ENCODE results near the gene MSRB3.
A peak's percentile ranks its signal among the peaks of the same experiment; 100 is the strongest.
"Not testable (repeated sequence)": the region's sequence is repeated elsewhere in the genome, so short reads cannot be mapped to it uniquely, and the experiment has no call there.

MSRB3 gene

DNA sequence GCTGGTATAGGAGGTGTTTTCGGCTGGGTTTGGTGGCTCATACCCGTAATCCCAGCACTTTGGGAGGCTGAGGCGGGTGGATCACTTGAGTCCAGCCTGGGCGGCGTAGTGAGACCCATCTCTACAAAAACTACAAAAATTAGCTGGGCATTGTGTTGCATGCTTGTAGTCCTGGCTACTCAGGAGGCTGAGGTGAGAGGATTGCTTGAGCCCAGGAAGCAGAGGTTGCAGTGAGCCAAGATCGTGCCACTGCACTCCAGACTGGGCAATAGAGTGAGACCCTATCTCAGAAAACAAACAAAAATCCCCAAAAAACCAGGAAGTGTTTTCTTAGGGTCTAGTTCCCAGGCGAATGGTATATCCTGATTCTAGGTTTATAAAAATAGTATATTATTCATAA is 7.0 kb downstream of the MSRB3 start:
- H3K27ac ChIP-seq; DNase-seq (ENCODE audit: low read depth, low spot score): not testable (repeated sequence)

DNA sequence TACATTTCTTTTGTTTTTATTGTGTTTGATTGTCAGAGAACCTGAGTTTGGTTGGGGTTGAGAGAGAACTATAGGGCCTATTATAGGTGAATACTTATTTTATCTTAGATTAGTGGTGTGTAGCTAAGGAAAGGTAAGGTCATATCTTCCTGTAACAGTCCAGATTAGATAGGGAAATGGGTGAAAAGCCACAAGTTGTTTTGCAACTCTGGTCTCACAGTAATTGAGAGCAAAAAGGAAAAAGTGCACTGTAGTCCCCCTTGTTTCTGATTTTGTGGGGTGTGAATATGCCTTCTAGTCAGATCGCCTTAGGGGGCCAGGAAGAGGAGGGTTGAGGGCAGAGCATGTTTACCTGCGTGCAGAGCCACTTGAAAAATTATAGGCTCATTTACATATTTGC is 8.9 kb downstream of the MSRB3 start:
- H3K27ac ChIP-seq: no peak overlapping the region
- DNase-seq (ENCODE audit: low read depth, low spot score): no peak

DNA sequence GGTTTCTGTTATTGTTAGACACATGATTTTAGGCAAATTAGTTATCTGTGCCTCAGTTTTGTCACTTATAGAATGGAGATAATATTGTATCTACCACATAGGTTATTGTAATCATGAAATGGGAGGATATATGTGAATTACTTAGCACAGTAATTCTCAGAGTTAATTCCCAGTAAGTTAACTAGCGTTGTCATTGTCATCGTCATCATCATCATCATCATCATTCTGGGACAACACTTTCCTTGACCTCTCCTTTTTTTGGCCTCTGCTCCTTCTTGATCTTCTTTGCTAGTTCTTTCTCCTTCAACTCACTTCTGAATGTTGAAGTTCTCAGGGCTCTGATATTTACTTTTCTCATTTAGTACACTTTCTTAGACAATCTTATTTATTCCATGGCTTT is 13.8 kb downstream of the MSRB3 start:
- no peak overlapping the region for H3K27ac ChIP-seq
- no peak for DNase-seq (ENCODE audit: low read depth, low spot score)

DNA sequence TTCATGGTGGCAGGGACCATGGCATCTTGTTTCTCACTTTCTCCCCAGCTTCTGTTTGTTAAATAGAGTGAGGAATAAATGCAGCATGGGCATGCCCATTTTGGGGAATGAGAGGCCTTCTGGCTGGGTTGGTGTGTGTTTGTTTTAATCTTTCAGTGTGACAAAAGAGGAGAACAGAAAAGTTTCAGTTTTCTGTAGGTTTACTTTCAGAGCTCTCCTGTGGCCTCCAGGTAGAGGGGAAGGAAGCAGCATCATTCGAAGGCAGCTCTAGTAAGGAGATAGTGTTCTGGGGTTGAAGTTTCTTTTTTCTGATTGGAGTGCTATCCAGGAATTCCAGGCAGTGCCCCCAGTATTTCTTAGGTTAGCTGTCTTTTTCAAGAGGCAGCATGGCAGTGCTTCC is 15.3 kb downstream of the MSRB3 start:
- no peak for DNase-seq (ENCODE audit: low read depth, low spot score)
- no peak overlapping the region for H3K27ac ChIP-seq

DNA sequence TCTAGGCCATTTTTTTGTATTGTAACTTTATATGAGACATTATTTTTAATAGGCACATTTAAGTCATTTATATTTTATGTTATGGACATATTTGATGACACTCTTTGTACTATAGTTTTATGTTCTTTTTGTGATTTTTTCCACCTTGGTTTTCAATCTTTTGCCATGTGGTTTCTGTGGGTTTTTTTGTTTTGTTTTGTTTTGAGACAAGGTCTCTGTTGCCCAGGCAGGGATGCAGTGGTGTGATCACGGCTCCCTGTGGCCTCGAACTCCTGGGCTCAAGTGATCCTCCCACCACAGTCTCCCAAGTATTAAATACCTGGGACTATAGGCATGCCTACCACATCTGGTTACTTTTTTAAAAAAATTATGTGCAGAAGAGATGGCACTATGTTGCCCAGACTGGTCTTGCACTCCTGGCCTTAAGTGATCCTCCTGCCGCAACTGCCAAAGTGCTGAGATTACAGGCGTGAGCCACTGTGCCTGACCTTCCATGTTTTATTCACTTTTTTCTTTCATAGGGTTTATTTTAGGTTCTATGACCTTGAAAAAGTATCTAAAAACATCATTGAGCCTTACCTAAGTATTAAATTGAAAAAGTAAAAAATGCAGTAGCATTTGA is 16.3 kb downstream of the MSRB3 start:
- no peak for DNase-seq (ENCODE audit: low read depth, low spot score)
- H3K27ac ChIP-seq: no peak overlapping the region

DNA sequence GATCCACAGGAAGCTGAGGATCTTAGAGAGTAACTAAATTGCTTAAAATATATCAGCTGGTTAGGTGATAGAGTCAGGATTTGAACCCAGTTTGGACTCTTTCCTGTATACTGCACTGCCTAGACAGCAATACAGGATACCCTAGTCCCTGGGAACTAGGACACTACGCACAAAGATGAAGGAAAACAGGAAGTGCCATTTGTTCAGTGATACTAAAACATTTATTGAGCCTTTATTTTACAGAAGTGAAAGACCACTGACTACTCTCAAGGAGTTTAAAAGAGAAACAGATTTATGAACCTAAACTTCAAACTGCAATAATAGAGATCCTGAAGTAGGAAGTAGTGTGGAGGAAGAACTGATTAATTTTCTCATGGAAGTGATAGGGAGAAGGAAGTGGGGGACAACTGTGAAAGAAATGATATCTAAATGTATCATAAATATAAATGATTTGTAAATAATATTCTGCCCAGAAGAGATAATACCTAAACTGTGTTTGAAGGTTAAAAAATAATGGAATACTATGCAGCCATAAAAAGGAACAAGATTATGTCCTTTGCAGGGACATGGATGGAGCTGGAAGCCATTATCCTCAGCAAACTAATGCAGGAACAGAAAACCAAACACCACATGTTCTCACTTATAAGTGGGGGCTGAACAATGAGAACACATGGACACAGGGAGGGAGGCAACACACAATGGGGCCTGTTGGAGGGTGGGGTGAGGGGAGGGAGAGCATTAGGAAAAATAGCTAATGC is 18.2 kb downstream of the MSRB3 start:
- no peak overlapping the region for H3K27ac ChIP-seq
- no peak for DNase-seq (ENCODE audit: low read depth, low spot score)

DNA sequence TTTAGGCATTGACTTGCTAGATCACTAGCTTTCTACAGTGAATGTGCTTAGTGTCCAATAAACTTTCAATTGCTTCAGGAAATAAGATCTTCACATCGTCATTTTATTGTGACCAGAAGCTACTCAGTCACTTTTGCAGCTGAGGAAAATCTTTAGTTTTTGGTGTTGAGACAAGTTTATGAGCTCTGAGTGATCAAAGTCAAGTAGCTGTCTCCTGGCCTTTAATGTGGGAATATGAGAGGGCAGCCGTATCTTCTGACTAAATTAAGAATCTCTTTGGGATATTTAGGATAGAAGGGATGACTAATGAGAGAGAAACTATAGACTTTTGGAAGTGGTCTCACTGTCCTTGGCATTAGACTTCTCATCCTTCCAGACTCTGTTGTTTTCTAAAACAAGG is 21.6 kb downstream of the MSRB3 start:
- no peak overlapping the region for H3K27ac ChIP-seq
- no peak for DNase-seq (ENCODE audit: low read depth, low spot score)

DNA sequence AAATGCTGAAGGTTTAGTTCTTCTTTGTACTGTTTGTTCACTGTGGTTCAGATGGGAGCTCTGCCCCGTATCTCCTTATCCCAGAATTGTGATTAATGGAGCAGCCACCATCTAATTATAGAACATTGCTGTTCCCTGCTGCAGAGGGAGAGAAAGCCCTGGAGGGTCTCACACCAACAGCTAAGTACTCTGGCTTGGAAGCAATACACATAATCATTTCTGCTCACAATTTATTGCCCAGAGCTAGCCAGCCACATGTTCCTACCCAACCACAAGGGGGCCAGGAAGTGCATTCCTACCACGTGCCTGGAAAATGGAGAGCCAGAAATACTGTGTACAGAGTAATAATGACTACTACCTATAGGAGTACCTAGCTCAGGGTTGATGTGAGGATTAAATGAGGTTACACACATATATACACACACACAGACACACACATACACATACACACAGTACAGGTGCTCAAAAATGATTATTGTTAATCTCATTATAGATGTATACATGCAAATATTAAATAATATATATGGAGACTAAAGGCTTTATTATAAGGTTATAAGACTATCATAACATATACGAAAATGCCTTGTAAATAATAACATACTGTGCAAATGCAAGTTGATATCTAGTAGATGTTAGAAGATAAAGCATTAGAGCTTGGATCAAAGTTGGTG is 22.3 kb downstream of the MSRB3 start:
- no peak overlapping the region for H3K27ac ChIP-seq
- DNase-seq (ENCODE audit: low read depth, low spot score): no peak

DNA sequence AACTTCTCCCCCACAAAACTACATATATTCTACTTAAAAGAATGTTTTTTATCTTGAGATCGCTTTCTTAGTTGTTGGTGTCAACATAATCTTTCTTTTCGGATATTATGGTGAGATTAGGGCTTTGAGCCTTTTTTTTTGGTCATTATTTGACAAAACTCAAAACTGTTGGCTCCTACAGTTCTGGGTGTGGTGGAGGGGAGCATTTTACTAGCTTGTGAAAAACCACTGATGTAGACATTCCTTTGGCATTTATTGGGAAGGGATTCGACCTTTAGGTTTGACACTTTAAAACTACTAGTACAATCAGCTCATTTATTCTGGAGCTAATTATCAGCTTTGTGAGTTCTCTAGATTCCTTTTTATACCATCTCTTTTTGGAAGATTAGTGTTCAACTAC is 24.4 kb downstream of the MSRB3 start:
- no peak for DNase-seq (ENCODE audit: low read depth, low spot score)

DNA sequence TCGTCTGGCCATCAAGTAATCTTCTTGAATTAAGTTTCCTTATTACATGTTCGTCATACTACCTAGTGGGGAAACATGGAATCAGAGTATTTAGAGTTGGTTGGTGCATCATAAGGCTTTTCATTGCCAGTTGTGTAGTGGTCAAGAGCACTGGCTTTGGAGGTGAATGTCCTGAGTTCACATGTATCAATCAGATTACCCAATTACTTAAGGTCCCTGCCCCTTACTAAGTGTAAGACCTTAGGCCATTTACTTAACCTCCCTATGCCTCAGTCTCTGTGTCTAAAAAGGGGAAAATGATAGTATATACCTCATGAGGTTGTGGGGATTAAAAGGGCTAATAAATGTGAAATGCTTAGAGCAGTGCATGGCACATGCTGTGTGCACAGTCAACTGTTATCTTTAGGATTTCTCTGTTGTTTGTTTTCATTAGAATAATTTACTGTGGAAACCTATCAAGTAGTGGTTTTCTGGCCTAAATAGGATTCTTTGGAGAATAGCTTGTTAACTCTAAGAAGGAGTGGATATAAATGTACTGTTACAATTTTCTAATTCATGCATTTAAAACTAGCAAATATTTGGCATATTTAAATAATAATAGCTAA is 27.0 kb downstream of the MSRB3 start:
- H3K27ac ChIP-seq: no peak overlapping the region
- no peak for DNase-seq (ENCODE audit: low read depth, low spot score)

More for the DNA sequence above, 24.4 kb downstream of the MSRB3 start:
- no peak overlapping the region for H3K27ac ChIP-seq

DNA sequence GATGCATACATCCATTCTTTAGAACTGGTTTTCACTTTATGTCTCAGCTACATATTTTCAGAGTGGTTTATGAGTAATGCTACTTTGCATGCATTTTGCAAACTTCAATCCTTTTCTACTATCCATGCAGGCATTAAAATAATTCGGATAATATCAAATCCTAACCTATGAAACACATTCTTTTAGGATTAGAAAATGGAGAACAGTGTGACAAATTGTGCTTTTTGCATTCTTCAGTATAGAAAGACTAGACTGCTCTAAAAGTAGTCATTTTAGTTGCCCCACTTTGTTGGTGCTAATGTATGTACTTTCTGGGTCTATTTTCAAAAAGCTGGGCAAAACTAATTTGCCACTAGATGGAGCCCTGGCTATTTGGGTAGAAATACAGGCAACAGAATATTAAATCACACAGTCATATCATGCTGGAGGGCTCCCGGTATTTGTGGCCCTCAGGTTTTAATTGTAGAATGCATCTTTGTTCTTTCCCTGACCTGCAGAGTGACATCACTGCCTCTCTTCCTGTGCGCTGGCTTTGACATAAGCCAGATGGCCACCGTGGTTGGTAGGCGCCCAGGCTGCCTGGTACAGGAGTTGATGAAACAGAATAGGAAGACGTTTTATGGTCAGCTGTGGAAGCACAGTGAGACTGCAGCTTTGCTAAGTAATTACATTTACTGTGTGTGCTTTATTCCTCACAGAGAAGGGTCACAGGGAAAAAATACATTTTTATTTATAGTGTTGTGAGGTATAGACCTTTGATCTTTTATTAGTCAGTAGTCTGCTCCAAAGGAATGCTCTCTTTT is 28.1 kb downstream of the MSRB3 start:
- peak overlapping the region; percentile 71 for H3K27ac ChIP-seq
- no peak for DNase-seq (ENCODE audit: low read depth, low spot score)

DNA sequence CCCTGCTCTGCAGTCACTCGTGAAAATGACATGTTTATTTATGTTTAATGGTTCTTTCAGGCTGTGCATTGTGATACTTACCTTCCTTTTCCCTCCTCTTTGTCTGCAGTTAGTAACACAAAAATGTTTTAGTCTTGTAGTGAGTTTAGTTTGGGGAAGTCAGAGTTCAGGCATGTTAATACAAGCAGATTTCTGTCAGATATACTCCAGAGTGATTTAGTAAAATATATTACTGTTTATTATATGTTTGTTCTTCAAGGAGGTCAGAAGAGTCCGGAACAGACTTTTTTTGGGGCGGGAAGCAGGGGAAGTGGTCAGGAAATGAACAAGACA is 28.7 kb downstream of the MSRB3 start:
- peak overlapping the region; percentile 71 for H3K27ac ChIP-seq
- no peak for DNase-seq (ENCODE audit: low read depth, low spot score)

DNA sequence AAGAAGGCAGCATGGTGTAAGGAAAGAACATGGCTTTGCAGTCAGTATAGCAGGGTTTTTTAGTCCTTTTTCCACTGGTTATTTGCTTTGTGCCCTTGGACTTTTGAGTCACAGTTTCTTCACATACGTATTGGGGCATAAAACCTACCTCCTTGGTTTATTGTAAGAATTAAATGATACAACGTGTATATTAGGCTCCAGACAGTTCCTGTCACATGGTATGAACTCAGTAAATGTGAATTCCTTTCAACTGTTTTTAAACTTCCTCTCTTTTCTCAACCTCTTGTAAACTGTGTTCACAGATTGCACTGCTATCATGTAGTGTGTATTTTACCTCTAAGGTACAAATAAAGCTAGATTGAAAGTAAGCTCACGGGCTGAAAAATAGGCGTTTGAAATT is 29.5 kb downstream of the MSRB3 start:
- peak overlapping the region; percentile 71 for H3K27ac ChIP-seq
- no peak for DNase-seq (ENCODE audit: low read depth, low spot score)

DNA sequence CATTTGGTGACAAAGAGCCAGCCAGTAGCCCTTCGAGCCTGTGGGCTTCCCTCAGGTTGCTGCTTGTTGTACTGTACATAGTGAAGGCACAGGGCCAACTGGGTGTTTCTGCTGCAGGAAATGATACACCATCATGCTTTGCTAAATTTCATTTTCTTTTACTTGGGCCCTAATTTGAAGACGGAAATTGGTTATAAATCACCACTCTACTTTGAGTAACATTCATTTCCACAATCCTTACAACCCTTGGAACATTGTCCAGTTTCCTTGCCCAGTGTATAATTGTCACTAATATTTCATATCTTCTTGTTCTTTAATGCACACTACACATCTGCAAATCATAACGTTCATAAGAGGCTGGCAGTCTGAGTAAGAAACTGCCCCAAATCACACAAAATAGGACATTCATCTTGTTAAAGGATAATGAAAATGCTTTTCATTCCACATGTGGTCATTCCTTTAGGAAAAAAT is 30.2 kb downstream of the MSRB3 start:
- no peak for DNase-seq (ENCODE audit: low read depth, low spot score)
- H3K27ac ChIP-seq: peak overlapping the region; percentile 71

DNA sequence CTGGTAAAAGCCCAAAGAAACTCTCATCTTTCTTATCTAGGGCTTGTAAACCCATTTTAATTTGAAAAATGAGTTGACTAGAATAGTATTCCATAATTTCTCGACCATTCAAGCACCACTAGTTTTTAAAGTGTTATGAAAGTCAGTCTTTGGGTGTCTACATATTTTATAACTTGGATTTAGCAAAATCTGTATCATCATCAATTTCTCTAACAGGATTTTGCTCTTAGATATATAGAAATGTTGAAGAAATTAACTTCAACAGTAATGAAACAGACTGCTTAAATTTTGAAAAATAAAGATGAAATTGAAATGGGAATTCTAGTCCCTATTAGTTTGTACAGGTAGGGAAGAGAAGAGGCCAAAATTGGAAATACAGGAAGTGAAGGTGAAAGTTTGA is 32.8 kb downstream of the MSRB3 start:
- no peak overlapping the region for H3K27ac ChIP-seq
- DNase-seq (ENCODE audit: low read depth, low spot score): no peak

DNA sequence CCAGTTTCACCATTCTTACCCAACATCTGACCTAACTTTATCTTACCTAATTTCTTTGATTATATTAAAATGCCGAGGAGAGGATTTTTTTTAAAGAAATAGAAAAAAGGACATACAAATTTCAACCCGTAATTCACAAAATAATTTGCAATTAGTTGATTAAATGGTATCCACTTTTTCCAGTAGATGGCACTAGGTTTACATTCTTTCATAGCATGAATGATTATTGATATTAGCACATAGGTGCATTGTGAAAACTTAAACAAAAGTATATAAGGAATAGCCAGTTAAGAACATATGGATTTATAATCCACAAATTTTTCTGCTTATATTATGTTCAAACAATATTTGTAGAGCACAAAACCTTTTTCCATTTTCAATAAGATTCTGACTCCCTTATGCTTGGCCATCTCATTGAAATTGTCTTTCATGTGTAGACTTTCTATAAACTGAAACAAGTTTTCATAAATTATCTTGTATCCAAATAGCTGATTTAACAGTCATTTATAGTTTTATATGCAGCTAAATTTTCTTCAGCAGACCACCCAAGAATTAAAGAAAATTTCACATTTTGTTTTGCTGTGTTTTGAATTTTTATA is 35.3 kb downstream of the MSRB3 start:
- no peak overlapping the region for H3K27ac ChIP-seq
- DNase-seq (ENCODE audit: low read depth, low spot score): no peak

DNA sequence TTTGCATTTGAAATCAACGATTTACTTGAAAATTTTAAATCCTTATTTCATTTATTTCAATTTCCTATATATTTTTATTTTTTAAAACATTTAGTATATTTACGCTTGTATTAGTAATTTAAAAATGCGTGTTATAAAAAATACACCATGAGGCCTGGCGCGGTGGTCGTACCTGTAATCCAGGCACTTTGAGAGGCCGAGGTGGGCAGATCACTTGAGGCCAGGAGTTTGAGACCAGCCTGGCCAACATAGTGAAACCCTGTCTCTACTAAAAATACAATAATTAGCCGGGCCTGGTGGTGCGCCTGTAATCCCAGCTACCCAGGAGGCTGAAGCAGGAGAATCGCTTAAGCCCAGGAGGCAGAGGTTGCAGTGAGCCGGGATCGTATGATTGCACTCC is 36.8 kb downstream of the MSRB3 start:
- not testable (repeated sequence) for DNase-seq (ENCODE audit: low read depth, low spot score); H3K27ac ChIP-seq

DNA sequence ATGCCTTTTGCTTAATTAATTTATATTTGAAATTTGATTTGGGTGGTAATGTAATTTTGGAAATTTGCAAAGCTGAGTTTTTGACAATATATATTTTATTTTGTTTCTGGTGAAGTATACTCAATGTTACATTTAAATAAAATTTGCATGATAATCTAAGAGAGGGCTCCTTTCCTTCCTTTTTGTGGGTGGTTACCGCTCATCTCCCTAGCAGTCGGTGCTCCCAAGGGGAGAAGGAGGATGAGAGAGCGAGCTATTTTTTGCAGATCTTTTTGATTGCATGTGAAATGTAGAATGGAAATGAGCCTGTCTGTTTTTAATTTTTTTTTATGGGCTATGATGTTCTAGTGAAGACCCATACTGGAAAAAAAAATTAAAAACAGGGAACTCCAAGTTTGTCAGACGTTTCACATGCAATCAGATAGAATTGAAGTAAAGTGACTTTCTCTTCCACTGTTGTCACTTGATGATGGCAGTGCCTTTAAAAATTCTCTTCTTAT is 39.8 kb downstream of the MSRB3 start:
- H3K27ac ChIP-seq: no peak overlapping the region
- no peak for DNase-seq (ENCODE audit: low read depth, low spot score)

DNA sequence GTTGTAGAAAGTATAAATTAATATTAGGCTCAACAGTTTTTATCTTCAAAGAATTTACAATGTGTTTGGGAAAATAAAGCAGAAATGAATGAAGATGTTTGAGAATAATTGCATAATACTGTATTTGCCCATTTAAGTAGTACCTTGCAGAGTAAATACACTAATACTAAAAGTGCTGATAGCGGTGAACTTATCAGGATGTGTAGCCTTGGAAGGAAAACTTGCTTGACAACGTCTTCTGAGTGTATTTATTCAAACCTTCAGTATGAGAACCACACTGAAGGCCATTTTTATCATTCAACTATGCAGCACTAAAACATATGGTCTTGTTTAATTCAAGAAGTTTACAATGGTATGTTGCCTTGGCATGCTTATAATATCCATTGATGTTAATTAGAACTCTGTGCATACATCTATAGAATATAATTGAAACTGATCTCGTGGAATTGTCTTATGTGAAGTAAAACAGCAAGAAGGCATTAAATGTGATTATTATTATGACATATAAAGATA is 41.3 kb downstream of the MSRB3 start:
- DNase-seq (ENCODE audit: low read depth, low spot score): no peak
- H3K27ac ChIP-seq: no peak overlapping the region

DNA sequence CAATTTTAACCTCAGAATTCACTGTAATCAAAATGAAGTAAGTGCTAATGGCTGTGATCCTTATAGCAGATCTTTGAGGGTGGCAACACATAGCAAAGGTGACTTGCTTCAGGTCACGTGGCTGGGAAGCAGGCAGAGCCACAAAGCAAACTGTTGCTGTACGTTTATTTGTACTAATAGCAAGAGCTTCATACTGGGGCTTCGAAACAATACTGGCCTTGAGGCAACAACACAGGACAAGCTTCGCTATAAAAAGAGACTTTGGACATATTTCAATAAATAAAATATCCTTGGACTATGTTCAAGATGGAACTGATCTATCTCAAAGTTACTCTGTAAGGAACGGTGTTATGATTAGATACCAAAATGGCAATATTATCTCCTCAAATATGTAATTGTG is 44.6 kb downstream of the MSRB3 start:
- no peak overlapping the region for H3K27ac ChIP-seq
- DNase-seq (ENCODE audit: low read depth, low spot score): no peak

Measured in epithelial cell of prostate (primary cell).